Colon (tissue), 2 donors: Measurements from ENCODE around the gene RNF220.
"Not testable (repeated sequence)": the region's sequence is repeated elsewhere in the genome, so short reads cannot be mapped to it uniquely, and the experiment has no call there.

ENCODE experiments used
- FAIRE-seq: peaks from 2 replicates; lab custom pipeline; 2012; peaks lifted over from hg19 to GRCh38; lab: Jason Lieb, UNC
- donor health status: control.
- donor health status: control.

RNF220 gene

DNA sequence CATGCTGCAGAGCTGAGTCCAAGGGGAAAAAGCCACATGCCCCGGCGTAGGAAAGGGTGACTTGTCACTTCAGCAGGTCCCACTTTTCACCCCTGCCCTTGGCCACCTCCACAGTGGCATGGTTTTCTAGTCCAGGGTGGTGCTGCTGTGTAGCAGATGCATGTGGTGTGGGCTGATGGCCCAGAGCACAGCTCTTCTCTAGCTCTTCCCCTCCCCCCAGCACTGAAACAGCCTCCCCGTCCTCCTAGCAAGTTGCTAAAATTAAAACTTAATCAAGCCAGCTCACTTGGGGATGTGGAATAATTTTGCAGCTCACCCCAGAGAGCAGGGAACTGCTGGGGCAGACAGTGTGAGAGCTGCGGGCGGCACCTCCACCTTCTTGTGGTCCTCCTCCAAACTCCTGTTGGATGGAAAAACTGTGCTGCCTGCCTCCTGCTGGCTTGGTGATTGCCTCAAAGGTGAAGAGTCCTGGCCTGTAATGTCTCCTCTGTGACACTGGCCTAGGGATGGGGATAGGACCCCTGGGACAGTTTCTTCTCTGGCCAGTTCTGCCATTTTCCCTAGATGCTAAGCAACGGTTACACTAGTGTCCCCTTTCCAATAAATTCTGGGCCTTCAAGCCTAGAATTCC is 91.6 kb downstream of the RNF220 start:
- FAIRE-seq: no peak

DNA sequence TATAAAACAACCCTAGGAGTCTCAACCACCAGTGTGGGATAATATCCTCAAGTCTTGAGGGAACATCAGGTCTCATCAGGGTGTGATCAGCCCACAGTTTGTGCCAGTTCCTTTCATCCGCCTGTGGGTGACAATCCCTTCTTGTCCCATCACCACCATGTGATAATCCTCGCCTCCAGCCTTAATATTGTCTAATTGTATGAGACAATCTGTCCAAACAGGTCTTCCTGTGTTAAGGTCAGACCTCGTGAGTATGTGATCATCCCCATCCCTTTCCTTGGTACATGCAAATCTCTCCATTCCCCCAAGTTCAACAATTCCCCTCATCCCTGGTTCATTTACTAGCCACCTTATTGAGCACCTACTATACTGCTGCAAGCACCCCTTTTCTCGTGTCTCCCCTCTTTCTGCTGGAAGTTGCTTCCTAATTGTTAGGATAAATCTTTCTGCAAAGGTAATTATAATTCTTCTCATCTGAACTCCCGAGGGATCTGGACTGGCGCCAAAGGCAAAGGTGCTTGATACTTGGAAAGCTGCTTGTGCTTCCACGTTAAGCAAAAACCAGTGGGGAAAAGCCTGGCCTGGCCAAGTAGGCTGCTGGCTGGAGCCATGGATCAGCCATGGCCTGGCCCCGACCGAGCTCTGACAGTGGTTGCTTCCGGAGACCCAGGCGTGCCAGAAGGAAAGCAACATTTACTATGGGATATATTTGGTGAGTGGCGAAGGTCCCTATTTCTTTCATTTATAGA is 92.5 kb downstream of the RNF220 start:
- FAIRE-seq: no peak

DNA sequence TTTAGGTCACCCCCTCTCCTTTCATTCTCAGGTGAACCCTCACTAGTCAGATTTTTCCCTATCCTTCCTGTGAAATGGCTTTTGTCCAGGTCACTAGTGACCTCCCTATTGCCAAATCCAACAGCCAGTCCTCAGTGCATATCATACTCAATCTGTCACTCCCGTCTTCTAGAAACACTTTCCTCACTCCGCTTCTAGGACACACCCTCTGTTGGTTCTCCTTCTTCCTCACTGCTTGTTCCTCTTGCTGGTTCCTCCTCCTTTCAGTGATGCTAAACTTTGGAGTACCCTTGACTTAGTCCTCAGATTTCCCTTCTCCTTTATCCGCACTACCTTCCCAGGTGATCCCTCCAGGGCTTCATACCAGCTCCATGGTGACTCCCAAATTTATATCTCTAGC is 94.3 kb downstream of the RNF220 start:
- FAIRE-seq: no peak

DNA sequence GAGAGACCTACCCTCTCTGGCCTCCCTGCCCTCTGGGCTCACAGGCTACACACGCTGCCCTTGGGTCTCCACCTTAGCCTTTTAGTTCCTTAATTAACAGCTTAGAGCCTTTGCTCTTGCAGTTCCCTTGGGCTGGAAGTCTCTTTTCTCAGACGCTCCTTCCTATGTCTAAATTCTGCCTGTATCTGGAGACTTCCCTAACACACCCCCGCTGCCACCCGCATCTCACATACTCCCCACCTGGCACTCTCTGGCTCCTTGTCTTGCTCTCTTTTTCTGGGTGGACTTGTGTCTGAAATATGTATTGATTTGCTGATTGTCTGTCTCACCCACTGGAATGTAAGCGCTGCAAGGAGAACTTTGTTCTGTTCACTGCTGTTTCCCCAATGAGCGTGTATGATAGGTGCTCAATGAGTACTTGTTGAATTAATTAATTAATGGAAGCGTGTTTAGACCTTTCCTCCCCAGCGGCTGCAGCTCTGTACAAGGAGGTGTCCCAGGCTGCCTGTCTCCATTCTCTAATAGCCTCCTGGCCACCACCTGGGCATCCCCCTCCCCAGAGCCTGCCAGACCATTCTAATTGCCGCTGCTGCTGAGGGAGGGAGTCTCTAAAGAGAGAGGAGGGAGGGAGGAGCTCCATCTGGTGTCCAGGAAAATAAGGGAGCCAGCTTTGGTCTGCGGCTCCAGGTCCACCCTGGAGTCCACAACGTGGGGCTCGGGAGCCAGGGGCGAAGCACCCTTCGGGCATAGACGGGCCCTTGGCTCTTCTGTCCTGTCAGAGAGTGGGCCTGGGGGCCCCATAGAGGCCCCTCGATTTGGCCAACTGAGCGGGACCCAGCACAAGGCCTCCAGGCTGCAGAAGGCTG is 95.4 kb downstream of the RNF220 start:
- no peak for FAIRE-seq

DNA sequence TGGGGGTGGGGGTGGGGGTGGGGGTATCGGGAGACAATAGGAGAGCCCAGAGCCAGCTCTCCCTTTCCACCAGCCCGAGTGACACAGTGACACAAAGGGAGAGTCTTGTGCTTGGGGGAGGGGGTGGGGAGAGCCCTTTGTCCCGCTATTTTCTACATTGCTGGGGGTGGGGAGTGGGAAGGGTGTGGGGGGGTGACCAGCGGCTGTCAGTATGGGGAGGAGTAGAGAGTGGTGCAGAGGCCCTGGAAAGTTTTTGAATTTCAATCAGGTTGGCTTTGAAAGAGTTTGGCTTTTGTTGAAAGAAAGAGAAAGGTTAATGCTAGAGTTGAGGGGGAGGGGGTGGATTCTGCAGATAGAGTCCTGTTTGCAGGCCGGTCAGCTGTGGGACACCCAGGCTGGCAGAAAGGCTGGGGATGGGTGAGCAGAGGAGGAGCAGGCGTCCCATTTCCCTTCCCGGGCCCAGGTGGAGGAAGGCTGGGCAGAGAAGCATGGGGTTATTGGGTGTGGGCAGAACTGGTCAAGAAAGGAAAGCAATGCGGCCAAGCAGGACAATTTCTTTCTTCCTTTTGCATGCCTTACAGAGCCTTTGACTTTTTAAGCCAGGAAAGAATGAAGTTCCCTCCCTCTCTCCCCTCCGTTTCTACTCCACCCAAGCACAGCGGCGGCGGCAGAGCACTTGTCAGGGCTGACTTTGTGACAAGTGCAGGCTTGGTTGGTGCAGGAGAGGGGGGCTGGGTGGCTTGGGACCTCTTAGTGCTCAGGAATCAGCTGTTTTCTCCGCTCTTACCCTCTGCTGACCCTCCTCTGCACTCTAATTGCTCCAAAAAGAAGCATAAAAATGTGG is 96.2 kb downstream of the RNF220 start:
- no peak for FAIRE-seq

DNA sequence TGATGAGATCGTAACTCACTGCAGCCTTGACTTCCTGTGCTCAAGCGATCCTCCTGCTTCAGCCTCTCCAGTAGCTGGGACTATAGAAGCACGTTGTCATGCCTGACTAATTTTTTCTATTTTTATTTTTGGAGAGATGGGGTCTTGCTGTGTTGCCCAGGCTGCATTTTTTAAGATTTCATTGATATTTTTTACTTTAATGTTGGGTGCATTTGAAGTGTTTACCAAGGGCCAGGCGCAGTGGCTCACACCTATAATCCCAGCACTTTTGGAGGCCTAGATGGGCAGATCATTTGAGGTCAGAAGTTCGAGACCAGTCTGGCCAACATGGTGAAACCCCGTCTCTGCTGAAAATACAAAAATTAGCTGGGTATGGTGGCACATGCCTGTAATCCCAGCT is 97.8 kb downstream of the RNF220 start:
- not testable (repeated sequence) for FAIRE-seq

DNA sequence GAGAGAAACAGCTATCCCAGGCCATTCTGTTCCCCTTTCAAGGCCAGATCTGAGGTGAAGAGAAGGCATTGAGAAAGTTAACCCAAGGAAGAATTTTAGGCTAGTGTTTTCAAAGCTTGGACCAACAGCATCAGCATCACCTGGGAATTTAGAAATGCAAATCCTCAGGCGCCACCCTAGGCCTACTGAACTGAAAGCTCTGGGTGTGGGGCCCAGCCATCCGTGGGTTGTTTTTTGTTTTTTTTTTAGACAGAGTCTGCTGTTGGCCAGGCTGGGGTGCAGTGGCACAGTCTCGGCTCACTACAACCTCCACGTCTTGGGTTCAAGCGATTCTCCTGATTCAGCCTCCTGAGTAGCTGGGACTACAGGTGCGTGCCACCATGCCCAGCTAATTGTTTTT is 98.6 kb downstream of the RNF220 start:
- no peak for FAIRE-seq

DNA sequence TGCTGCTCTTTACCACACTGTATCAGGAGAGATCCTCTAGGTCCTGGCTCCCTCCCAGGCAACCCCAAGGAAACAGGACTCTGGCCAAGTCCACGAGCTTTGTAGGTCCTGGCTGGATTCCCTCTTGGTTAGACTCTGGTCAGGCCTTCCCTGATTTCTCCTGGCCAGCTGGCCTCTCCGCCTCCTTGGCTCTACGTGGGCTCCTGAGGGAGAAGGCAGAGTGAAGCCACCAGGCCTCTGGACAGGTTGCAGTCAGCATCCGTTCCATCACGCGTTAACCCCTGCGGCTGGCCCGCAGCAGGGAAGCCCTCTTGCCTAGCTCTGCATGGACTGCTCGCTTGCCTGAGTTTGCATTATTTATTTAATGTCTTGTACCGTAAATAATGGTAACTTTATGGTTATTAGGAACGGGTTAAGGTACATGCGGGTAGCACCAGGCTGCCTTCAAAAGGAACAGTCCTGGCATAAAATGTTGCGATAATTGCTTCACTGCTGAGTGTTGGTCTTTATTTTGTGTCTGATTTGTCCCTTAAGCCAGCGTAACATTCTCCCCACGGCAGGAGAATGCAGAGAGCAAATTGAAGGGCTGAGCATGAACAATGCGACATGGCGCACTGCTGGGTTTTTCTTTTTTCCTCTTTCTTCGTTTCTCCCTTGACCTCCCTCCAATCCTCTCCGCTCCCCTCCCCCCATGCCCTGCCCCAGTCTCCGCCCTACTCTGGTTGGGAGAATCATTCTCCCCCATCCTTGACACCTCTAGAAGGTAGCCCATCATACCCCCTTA is 100.3 kb downstream of the RNF220 start:
- FAIRE-seq: no peak

DNA sequence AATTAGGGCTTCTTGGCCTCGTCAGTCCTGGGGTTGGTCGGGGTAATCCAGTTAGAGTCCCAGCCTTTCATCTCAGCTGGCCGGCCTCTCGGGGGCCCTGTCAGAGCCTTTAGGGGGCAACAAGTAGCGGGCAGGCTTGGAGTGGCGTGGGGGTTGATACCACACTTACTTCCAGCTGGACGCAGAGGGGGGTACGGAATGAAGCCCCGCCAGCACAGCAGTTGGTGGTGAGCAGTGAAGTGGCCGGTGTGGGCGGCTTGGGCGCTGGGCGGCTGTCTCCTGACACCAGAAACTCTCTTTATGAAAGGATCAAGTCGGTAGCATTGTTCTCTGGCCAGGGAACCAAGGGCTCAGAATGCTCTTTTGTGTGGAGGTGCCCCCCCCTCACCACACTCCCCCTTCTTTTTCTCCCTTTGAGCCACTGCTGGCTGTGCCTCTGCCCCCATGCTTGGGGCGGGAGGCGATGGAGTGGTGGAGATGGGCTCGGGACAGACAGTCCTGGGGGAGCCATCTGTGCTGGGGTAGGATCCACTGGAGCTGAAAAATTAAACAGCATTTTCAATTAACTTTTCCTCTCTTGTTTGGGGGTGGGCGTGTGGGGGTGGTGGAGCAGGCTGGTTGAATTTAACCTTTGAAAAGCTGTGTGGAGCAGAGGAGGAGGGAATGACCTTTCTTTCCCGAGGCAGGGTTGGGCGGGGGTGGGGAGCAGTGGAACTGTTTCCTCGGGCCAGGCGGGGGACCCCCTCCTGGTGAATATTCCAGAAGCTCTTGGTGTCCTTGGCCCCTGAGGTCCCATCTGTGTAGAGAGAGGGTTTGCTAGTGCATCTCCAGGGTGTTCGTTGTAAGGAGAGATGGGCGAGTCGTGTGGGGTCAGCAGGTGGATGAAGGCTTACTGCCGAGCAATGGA is 102.7 kb downstream of the RNF220 start:
- no peak for FAIRE-seq

DNA sequence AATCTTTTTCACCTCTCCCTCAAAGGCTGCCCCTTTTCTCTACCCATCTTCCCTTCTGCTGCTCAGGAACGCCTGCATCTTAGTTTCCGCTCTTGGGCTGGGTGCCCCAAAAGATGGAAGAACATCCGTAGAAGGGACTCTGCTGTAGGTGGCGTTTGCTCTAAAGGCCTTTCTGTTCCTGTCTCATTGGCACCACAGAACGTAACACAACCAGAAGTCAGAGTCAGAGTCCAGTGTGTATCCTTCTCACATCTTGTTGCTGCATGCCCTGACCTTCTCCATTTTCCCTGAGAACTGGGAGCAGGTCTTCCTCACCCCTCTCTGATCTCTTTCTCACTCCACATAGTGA is 103.3 kb downstream of the RNF220 start:
- FAIRE-seq: no peak

DNA sequence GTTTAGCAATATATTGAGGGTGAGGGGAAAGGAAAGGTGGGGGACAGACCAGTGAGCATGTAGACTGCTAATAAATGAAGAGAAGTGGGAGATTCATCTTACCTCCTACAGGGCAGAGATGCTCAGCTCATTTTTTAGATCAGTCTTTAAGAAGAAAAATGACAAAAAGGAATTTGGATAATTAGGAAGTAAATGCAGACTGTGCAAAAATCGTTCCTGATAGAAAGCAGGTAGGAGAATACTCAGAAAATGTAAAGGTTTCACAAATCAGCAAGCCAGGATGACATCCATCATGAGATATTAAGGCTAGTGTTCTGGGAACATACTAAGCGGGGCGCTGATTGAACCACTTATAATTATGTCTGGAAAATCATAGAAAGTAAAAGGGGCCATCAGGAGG is 106.3 kb downstream of the RNF220 start:
- FAIRE-seq: no peak

DNA sequence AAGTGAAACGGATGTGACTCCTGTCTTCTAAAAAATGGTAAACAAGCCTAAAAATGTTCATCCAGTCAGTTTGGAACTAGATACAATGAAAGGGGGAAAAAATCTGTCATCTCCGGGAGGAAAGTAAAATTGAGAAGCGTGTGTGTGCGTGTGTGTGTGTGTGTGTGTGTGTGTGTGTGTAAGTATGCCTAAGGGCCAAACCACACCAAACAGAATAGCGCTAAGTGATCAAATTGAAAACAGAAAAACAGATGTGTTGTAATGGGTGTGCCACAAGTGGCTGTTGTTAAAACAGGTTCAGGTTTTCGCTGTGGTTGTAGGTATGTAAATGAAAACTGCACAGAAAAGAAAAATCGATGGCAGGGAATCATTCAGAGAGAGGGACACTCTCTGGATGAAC is 106.7 kb downstream of the RNF220 start:
- FAIRE-seq: no peak

DNA sequence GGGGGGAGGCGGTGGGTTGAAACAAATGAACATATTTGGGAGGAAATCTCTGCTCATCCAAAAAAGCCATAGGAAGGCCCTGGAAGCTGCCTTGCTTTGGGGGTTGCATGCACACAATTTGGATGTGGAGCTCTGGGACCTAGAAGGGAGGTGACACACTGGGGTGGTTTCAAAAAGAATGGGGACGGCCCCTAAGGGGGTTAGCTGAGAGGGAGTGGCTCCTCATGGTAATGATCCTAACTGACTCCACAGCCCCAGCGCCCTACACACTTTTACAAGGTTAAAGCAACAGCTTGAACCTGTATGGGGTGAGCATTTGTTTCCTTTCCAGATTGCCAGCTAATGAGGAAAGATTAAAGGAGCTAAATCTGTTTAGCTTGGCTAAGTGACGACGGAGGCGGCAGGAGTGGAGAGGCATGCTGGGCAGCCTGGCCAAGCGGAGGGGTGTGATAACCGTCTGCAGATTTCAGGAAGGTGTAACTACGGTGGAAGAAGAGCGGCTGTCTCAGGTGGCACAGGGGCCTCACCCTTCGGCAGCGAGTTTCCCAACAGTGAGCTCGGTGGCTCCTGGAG is 107.3 kb downstream of the RNF220 start:
- FAIRE-seq: no peak

DNA sequence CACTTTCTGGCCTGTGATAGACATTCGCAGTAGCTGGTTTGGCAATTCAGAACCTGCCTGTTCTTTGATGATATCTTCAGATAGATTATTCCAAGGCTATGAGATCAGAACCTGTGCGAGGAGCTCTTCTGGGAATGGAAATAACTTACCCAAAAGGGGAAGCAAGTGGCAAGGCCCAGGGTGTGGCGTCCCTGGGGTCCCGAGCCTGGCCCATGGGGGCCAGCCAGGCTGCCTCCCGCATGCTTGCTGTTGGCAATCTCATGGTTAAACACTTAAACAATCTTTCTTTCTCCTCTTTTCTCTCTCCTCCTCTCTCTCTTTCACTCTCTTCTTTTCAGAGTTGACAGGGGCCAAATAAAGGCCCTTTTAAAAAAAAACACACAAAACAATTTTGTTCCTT is 108.1 kb downstream of the RNF220 start:
- no peak for FAIRE-seq

DNA sequence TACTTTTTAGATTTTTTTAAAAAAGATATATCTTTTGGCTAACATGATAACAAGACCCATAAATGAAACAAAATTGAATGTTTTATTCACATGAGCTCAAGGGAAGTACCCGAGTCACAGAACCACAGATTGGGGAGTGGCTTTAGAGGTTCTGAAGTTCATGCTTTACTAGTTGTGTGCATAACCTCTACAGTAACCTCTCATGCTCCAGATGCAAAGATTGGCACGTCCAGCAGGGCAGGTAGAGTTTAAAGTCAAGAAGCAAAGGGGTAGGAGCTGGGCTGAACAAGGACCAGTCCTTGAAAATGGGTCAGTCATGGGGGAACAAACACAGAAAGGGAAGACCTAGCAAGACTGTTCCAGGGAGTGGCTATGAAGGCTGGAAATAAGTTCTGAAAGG is 109.6 kb downstream of the RNF220 start:
- no peak for FAIRE-seq

DNA sequence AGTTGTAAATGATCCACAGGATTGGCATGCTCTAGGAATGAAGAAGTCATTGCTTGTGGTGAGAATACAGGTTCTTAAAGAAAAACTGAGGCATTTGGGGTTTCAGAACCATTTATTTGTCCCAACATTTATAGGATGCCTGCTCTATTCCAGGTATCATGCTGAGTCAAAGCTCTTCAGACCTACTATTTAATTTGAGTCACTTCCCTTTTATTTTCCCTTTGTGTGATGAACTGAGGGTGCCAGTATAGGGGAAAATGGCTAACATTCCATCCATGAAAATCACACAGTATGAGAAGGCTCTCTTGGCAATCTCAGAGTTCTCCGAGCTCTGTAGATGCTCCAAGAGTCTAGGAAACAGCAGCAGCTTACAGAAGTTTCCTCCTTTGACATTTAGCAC is 110.4 kb downstream of the RNF220 start:
- no peak for FAIRE-seq

DNA sequence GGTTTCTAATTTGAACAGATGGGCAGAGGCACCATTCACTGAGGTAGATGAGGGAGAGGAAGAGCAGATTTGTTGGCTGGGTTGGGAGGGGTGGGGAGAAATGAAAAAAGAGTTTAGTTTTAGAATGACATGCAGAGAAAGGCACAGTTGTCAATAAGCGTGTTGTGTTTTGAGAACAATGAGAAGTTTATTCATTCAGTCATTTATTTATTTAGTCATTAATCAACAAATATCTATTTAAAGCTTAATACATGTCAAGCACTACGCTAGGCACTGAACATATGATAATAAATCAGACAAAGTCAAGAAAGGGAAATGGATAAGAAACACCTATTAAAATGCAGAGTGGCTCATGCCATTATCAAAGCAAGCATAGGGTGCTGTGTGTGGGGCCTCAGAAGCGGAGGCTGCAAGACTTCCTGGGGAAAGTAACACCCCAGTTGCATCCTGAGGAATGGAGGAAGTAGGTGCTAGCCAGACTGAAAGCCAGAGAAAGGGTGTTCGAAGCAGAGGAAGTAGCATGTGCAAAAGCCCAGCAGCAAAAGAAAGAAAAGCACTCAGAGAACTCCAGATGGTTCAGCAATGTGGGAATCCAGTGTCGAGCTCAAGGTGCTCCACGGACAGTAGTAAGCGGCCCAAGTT is 114.1 kb downstream of the RNF220 start:
- no peak for FAIRE-seq

DNA sequence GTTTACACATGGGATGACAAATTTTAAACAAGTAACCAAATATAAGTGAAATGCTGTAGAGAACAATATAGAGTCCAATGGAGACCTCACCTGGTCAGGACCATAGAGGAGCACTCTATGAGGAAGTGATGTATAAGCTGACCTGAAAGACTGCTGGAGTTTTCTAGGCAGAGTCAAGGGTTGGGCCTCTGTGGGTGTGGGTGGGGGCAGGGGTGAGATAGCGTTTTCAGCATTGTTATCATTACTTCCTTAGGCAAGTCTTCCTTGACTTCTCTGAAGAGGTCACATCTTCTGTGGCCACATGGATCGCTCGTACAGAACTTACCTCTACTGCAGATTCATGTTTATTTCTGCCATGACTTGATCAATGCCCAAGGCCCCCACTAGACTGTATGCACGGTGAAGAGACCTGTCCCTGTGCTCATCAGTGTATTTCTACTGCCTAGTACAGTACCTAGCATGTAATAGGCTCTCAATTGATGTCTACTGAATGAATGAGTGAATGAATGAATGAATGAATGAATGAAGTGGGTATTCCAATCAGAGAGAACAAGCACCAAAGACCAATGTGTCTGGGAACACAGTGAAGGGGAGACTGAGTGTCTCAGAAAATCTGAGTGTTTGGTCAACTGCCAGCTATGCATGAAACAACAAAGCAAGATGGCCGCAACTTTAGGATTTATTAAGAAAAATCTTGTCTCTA is 116.5 kb downstream of the RNF220 start:
- FAIRE-seq: no peak
